ENCODE measurements around the gene F12. TPM values are rescaled to one million over a fixed set of nuclear protein-coding genes. Genes with fewer than 3 reads are reported as not detected.

F12 gene
- polyA plus RNA-seq, 3 donors: 1.4 to 5.5 (median 1.5) TPM

DNA sequence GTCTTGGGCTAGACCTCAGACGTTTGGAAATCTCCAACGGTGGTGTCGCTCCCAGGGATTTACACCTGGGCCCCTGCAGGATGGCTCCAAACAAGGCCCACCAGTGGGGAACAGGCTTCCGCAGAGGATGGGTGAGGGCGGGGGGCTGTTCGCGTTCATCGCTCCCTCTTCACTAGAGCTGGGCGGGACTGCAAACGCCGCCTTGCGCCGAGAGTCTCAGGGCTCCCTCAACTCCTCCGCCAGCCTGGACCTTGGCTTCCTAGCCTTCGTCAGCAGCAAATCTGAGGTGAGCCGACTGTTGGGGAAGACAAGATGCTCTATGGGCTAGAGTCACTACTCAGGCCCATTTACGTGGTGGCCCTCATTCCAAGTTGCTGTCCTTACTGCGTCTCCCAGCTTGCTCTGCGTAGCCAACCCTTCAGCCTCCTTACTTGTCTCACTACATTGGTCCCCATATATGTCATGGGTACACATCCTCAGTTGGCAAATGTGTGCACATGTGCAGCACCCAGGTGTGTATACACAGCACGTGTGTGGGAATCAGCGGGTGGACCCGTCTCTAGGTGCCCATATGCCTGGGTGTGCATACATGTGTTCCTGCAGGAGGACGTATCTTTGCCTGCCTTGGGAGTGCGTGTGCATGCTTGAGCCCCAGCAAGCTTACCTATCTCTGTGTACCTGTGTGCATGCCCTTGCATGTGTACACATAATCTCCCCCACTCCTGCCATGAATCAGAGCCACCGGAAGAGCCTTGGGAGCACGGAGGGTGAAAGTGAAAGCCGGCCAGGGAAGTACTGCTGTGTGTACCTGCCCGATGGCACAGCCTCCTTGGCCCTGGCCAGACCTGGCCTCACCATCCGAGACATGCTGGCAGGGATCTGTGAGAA, 41.1 kb downstream of the F12 start:
- Histone ChIP-seq H3K36me3 (replicated peaks in 1 of 2; ENCODE audit: control insufficient read depth in 1 of 2, insufficient read depth in 2 of 2, low read length in 2 of 2) (peaks cover 75 to 84% of the 10 kb centered on the region in 2 donors), H3K27me3 (ENCODE audit: control insufficient read depth in 2 of 2, insufficient read depth in 2 of 2, low read length in 2 of 2) (no peaks in the 10 kb centered on the region), H3K4me1 (ENCODE audit: control insufficient read depth in 1 of 2, insufficient read depth in 2 of 2, low read length in 2 of 2) (peaks cover 37 to 60% of the 10 kb centered on the region in 2 donors), H3K9ac (ENCODE audit: insufficient read depth, low read length, poor library complexity, severe bottlenecking) (no peak overlapping the region), H3K79me2 (ENCODE audit: insufficient read depth, low read length) (peaks cover 32% of the 10 kb centered on the region), H3K4me2 (replicated peaks; ENCODE audit: extremely low read depth, low read length, poor library complexity, severe bottlenecking) (no peak overlapping the region), H4K20me1 (ENCODE audit: insufficient read depth, low read length) (peaks cover 98% of the 10 kb centered on the region), H3K27ac (ENCODE audit: low read depth in 1 of 2, low read length in 2 of 2) (no peak overlapping the region), H3K4me3 (replicated peaks in 1 of 3; ENCODE audit: low read depth in 2 of 3, low read length in 3 of 3) (no peak overlapping the region), H3K9me3 (replicated peaks in 1 of 2; ENCODE audit: control insufficient read depth in 1 of 2, insufficient read depth in 1 of 2, low read length in 2 of 2) (no peaks in the 10 kb centered on the region), H2AFZ (ENCODE audit: insufficient read depth, low read depth, low read length, poor library complexity, severe bottlenecking) (no peak overlapping the region)
- H3K4me3 Mint-ChIP-seq: no peak overlapping the region
- peaks cover 56 to 87% of the 10 kb centered on the region in 2 donors for H3K36me3 Mint-ChIP-seq
- 94% methylated on average over 26 of the region's 29 CpGs for WGBS (ENCODE audit: insufficient coverage)
- intact Hi-C loops (cut with micrococcal nuclease): no loop called here
- TF ChIP-seq, protein P1, sequence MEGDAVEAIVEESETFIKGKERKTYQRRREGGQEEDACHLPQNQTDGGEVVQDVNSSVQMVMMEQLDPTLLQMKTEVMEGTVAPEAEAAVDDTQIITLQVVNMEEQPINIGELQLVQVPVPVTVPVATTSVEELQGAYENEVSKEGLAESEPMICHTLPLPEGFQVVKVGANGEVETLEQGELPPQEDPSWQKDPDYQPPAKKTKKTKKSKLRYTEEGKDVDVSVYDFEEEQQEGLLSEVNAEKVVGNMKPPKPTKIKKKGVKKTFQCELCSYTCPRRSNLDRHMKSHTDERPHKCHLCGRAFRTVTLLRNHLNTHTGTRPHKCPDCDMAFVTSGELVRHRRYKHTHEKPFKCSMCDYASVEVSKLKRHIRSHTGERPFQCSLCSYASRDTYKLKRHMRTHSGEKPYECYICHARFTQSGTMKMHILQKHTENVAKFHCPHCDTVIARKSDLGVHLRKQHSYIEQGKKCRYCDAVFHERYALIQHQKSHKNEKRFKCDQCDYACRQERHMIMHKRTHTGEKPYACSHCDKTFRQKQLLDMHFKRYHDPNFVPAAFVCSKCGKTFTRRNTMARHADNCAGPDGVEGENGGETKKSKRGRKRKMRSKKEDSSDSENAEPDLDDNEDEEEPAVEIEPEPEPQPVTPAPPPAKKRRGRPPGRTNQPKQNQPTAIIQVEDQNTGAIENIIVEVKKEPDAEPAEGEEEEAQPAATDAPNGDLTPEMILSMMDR (IDR thresholded peaks at IDR 0.05): no peak
- no peaks in the 10 kb centered on the region for H3K27me3 Mint-ChIP-seq (ENCODE audit: low read depth in 3 of 3)
- peaks cover 68% of the 10 kb centered on the region for H3K4me1 Mint-ChIP-seq
- H3K27ac Mint-ChIP-seq: no peak overlapping the region
- no peak for DNase-seq
- H3K9me3 Mint-ChIP-seq: peaks cover 0 to 3% (median 0%) of the 10 kb centered on the region in 7 donors

DNA sequence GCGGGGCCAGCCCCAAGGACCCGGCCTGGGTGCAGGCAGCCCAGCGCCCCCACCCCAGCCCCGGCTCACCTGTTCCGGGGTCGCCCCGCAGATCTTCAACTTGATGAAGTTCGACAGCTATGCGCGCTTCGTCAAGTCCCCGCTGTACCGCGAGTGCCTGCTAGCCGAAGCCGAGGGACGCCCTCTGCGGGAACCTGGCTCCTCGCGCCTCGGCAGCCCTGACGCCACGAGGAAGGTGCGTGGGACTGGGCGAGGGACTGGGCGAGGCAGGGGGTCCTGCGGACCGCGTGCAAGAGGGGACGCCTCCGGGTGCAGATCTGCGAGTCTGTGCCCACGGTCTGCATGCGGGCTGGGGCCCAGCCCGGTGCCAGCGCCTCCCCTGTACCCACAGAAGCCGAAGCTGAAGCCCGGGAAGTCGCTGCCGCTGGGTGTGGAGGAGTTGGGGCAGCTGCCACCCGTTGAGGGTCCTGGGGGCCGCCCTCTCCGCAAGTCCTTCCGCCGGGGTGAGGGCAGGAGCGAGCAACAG, 42.0 kb downstream of the F12 start:
- Histone ChIP-seq H3K4me3 (replicated peaks in 1 of 3; ENCODE audit: low read depth in 2 of 3, low read length in 3 of 3) (no peak overlapping the region), H3K27me3 (ENCODE audit: control insufficient read depth in 2 of 2, insufficient read depth in 2 of 2, low read length in 2 of 2) (no peaks in the 10 kb centered on the region), H3K36me3 (replicated peaks in 1 of 2; ENCODE audit: control insufficient read depth in 1 of 2, insufficient read depth in 2 of 2, low read length in 2 of 2) (peaks cover 68 to 76% of the 10 kb centered on the region in 2 donors), H2AFZ (ENCODE audit: insufficient read depth, low read depth, low read length, poor library complexity, severe bottlenecking) (no peak overlapping the region), H3K9me3 (replicated peaks in 1 of 2; ENCODE audit: control insufficient read depth in 1 of 2, insufficient read depth in 1 of 2, low read length in 2 of 2) (no peaks in the 10 kb centered on the region), H3K9ac (ENCODE audit: insufficient read depth, low read length, poor library complexity, severe bottlenecking) (no peak overlapping the region), H3K79me2 (ENCODE audit: insufficient read depth, low read length) (peaks cover 40% of the 10 kb centered on the region), H3K4me1 (ENCODE audit: control insufficient read depth in 1 of 2, insufficient read depth in 2 of 2, low read length in 2 of 2) (peaks cover 40 to 62% of the 10 kb centered on the region in 2 donors), H3K27ac (ENCODE audit: low read depth in 1 of 2, low read length in 2 of 2) (no peak overlapping the region), H3K4me2 (replicated peaks; ENCODE audit: extremely low read depth, low read length, poor library complexity, severe bottlenecking) (no peak overlapping the region), H4K20me1 (ENCODE audit: insufficient read depth, low read length) (peaks cover 98% of the 10 kb centered on the region)
- Mint-ChIP-seq H3K27ac (no peak overlapping the region), H3K4me1 (peaks cover 67% of the 10 kb centered on the region), H3K4me3 (no peak overlapping the region), H3K36me3 (peaks cover 48 to 79% of the 10 kb centered on the region in 2 donors), H3K9me3 (peaks cover 0 to 4% (median 0%) of the 10 kb centered on the region in 7 donors), H3K27me3 (ENCODE audit: low read depth in 3 of 3) (peaks cover 0 to 2% (median 2%) of the 10 kb centered on the region in 3 donors)
- TF ChIP-seq, protein P1 (IDR thresholded peaks at IDR 0.05): no peak
- WGBS (ENCODE audit: insufficient coverage): 96% methylated on average over 29 of the region's 46 CpGs
- DNase-seq: no peak
- intact Hi-C loops (cut with micrococcal nuclease): no loop called here
